ENCODE results near the gene HNRNPUL1. TPM values are rescaled to one million over a fixed set of nuclear protein-coding genes. Genes with fewer than 3 reads are reported as not detected.

The HNRNPUL1 gene
- polyA plus RNA-seq, 1 donor (not counting 4 experiments of a cell fraction or from before 2014, with no cell fraction given): 48.3 TPM

DNA sequence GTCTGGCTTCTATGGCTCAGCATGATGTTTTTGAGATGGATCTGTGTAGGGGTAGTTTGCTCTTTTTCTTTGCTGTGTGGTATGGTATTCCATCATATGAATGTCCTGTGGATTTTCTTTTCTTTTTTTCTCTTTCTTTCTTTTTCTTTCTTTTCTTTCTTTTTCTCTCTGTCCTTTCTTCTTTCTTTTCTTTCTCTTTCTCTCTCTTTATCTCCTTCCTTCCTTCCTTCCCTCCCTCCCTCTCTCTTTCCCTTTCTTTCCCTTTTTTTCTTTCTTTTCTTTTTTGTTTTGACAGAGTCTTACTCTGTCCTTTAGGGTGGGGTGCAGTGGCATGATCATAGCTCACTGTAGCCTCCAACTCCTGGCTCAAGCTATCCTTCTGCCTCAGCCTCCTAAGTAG lies 9.0 kb upstream of the HNRNPUL1 start:
- no peak overlapping the region for H2AFZ ChIP-seq (ENCODE audit: control insufficient read depth, low read length)
- H3K9ac ChIP-seq (ENCODE audit: control insufficient read depth, extremely low read depth, insufficient read depth, low read length): no peak overlapping the region
- no peaks in the 10 kb centered on the region for H3K79me2 ChIP-seq (ENCODE audit: control insufficient read depth, insufficient read depth, low read length)
- no peaks in the 10 kb centered on the region for H3K4me1 ChIP-seq (ENCODE audit: control insufficient read depth, extremely low read depth, insufficient read depth, low read length)
- H3K27me3 ChIP-seq (ENCODE audit: control insufficient read depth, extremely low read depth, insufficient read depth, low read length): no peaks in the 10 kb centered on the region
- H3K4me3 ChIP-seq (ENCODE audit: control insufficient read depth in 2 of 3, extremely low read depth in 1 of 3, insufficient read depth in 2 of 3, low read depth in 1 of 3, low read length in 3 of 3): no peak overlapping the region
- no peak for DNase-seq (ENCODE audit: low read depth, low spot score)
- TF ChIP-seq, protein P1, sequence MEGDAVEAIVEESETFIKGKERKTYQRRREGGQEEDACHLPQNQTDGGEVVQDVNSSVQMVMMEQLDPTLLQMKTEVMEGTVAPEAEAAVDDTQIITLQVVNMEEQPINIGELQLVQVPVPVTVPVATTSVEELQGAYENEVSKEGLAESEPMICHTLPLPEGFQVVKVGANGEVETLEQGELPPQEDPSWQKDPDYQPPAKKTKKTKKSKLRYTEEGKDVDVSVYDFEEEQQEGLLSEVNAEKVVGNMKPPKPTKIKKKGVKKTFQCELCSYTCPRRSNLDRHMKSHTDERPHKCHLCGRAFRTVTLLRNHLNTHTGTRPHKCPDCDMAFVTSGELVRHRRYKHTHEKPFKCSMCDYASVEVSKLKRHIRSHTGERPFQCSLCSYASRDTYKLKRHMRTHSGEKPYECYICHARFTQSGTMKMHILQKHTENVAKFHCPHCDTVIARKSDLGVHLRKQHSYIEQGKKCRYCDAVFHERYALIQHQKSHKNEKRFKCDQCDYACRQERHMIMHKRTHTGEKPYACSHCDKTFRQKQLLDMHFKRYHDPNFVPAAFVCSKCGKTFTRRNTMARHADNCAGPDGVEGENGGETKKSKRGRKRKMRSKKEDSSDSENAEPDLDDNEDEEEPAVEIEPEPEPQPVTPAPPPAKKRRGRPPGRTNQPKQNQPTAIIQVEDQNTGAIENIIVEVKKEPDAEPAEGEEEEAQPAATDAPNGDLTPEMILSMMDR (optimal IDR thresholded peaks at IDR 0.05 in 1 of 3, IDR thresholded peaks at IDR 0.05 in 1 of 3, conservative IDR thresholded peaks at IDR 0.05 in 1 of 3; ENCODE audit: extremely low read depth in 1 of 3, insufficient read depth in 2 of 3, low read length in 3 of 3): no peak
- no peak for TF ChIP-seq EZH2 (IDR thresholded peaks at IDR 0.05; ENCODE audit: low read length)
- H3K36me3 ChIP-seq (ENCODE audit: control insufficient read depth in 2 of 2, extremely low read depth in 1 of 2, insufficient read depth in 2 of 2, low read length in 2 of 2): peaks cover 33 to 58% of the 10 kb centered on the region in 2 experiments
- peaks cover 5% of the 10 kb centered on the region for H4K20me1 ChIP-seq (ENCODE audit: control insufficient read depth, extremely low read depth, insufficient read depth, low read length)
- H3K27ac ChIP-seq (ENCODE audit: control insufficient read depth, insufficient read depth, low read length): no peak overlapping the region
- no peaks in the 10 kb centered on the region for H3K9me1 ChIP-seq (ENCODE audit: control insufficient read depth, extremely low read depth, insufficient read depth, low read length)
- no peaks in the 10 kb centered on the region for H3K9me3 ChIP-seq (ENCODE audit: control insufficient read depth, low read depth, low read length)
- no peak overlapping the region for H3K4me2 ChIP-seq (ENCODE audit: control insufficient read depth, extremely low read depth, insufficient read depth, low read depth, low read length)
- dilution Hi-C loops (cut with MboI; ENCODE audit: extremely low pct_ligation_motif_present, low sequenced_read_pairs): no loop called here
- FAIRE-seq: no peak

DNA sequence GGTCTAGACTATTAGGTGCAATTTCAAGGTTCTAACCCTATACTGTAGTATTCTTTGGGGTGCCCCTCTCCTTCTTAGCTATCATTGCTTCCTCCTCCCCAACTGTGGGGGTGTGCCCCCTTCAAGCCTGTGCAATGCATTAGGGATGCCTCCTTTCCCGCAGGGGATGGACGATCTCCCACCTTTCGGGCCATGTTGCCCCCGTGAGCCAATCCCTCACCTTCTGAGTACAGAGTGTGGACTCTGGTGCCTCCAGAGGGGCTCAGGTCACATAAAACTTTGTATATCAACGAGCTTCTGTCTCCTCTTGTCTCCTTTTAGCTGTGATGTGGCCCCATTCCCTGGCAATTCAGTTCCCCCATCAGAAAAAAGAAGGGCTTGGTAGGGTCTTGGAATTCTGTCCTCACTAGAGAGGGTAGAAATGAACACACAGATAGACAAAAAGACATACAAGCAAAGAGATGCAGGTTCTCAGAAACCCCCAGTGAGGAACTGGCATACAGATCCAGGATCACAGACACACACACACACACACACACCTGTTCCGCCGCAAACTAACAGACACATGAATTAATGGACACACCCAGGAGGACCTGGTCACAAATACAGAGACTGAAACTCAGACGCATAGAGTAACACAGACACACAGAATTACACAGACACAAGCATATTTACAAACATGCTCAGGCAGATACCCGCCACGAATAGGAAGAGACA lies 2.5 kb upstream of the HNRNPUL1 start:
- DNase-seq (ENCODE audit: low read depth, low spot score) (no peak), FAIRE-seq (no peak)
- dilution Hi-C loops (cut with MboI; ENCODE audit: extremely low pct_ligation_motif_present, low sequenced_read_pairs): no loop called here
- H3K9ac ChIP-seq (ENCODE audit: control insufficient read depth, extremely low read depth, insufficient read depth, low read length): peak overlapping the region; percentile 96
- peak overlapping the region; percentile 90 for H3K4me2 ChIP-seq (ENCODE audit: control insufficient read depth, extremely low read depth, insufficient read depth, low read depth, low read length)
- H3K27me3 ChIP-seq (ENCODE audit: control insufficient read depth, extremely low read depth, insufficient read depth, low read length): no peaks in the 10 kb centered on the region
- peak overlapping the region; percentile 99 for H3K27ac ChIP-seq (ENCODE audit: control insufficient read depth, insufficient read depth, low read length)
- H3K9me3 ChIP-seq (ENCODE audit: control insufficient read depth, low read depth, low read length): no peaks in the 10 kb centered on the region
- peak overlapping the region; percentile 90 for H2AFZ ChIP-seq (ENCODE audit: control insufficient read depth, low read length)
- peak overlapping the region; percentile 69 to 94 (median 78) for H3K4me3 ChIP-seq (ENCODE audit: control insufficient read depth in 2 of 3, extremely low read depth in 1 of 3, insufficient read depth in 2 of 3, low read depth in 1 of 3, low read length in 3 of 3)
- H3K9me1 ChIP-seq (ENCODE audit: control insufficient read depth, extremely low read depth, insufficient read depth, low read length): no peaks in the 10 kb centered on the region
- H3K36me3 ChIP-seq (ENCODE audit: control insufficient read depth in 2 of 2, extremely low read depth in 1 of 2, insufficient read depth in 2 of 2, low read length in 2 of 2): peaks cover 12 to 25% of the 10 kb centered on the region in 2 experiments
- TF ChIP-seq, protein P1 (optimal IDR thresholded peaks at IDR 0.05 in 1 of 3, IDR thresholded peaks at IDR 0.05 in 1 of 3, conservative IDR thresholded peaks at IDR 0.05 in 1 of 3; ENCODE audit: extremely low read depth in 1 of 3, insufficient read depth in 2 of 3, low read length in 3 of 3): no peak
- no peak for TF ChIP-seq EZH2 (IDR thresholded peaks at IDR 0.05; ENCODE audit: low read length)
- H3K79me2 ChIP-seq (ENCODE audit: control insufficient read depth, insufficient read depth, low read length): peaks cover 24% of the 10 kb centered on the region
- no peaks in the 10 kb centered on the region for H4K20me1 ChIP-seq (ENCODE audit: control insufficient read depth, extremely low read depth, insufficient read depth, low read length)
- H3K4me1 ChIP-seq (ENCODE audit: control insufficient read depth, extremely low read depth, insufficient read depth, low read length): peaks cover 15% of the 10 kb centered on the region
